Activated naive CD4-positive, alpha-beta T cell treated with anti-CD3 and anti-CD28 coated beads for 36 hours (primary cell): ENCODE data around the gene CFAP92. TPM values are rescaled to one million over a fixed set of nuclear protein-coding genes. Genes with fewer than 3 reads are reported as not detected.
A peak's percentile ranks its signal among the peaks of the same experiment; 100 is the strongest.

Experiments used
- CTCF ChIA-PET: fragments of 350-600 bp; sonication (Branson Sonifier 250); formaldehyde crosslinking; loops from one replicate; lab custom pipeline; 2021; ENCODE audit warnings: antibody characterized with exemption; lab: Charles Lee
- DNase-seq: peaks from one replicate; pipeline ENCODE4 v3.0.0-alpha.2; 2020
- H3K27ac Mint-ChIP-seq: one replicate; pipeline ENCODE4 v1.8.0; 2021; ENCODE audit warnings: mild to moderate bottlenecking, mixed read lengths
- H3K27me3 Mint-ChIP-seq: one replicate; pipeline ENCODE4 v1.8.0; 2021; ENCODE audit warnings: low read depth, mixed read lengths
- H3K36me3 Mint-ChIP-seq: one replicate; pipeline ENCODE4 v1.8.0; 2021; ENCODE audit warnings: low read depth, mixed read lengths
- H3K4me1 Mint-ChIP-seq: one replicate; pipeline ENCODE4 v1.8.0; 2021; ENCODE audit warnings: low read depth, mixed read lengths
- H3K4me3 Mint-ChIP-seq: one replicate; pipeline ENCODE4 v1.8.0; 2021; ENCODE audit warnings: mild to moderate bottlenecking, moderate library complexity, mixed read lengths
- H3K9me3 Mint-ChIP-seq: one replicate; pipeline ENCODE4 v1.8.0; 2021; ENCODE audit warnings: mixed read lengths
- intact Hi-C: fragments of 100-400 bp; cut with micrococcal nuclease; formaldehyde crosslinking; loops from one replicate; pipeline ENCODE4 v1.15.1; 2023
- total RNA-seq, 2 experiments: library from RNA; stranded (reverse); gene quantifications; one replicate each; pipeline ENCODE4 v1.2.3, GENCODE V29; 2021

Gene CFAP92
- total RNA-seq, 2 experiments from 2014 or later, result 0.32 to 0.48 TPM

DNA sequence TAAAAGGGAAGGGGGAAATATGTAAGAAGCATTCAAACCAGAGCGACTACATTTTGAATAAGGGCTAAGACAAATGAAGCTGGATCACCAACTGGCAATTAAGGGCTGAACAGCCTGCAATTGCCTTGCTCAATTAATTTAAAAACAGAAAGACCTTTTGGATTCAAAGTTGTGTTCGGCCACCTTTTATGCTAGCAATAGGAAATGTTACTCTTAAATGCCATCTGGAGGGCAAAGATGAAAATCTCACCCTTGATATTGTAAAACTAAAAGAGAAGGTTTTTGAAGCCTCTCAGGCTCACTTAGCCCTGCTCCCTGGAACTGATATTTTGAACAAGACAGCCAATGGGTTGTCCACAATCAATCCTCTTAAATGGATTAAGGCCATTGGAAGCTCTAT lies 70.3 kb downstream of the CFAP92 start:
- intact Hi-C loops, result loop anchor here (1.0 kb wide), 5 partner anchors 44 to 306 kb away; partner anchors contain the start of gene ACAD9

GRCh38 chr3:128922804-128923459 lies 70.9 kb downstream of the CFAP92 start:
- Mint-ChIP-seq H3K9me3 (peaks cover 27% of the 10 kb centered on the region), H3K4me3 (peak overlapping the region; percentile 73), H3K27me3 (no peaks in the 10 kb centered on the region), H3K27ac (peak overlapping the region; percentile 80), H3K36me3 (peaks cover 33% of the 10 kb centered on the region), H3K4me1 (peaks cover 48% of the 10 kb centered on the region)
- CTCF ChIA-PET, result interaction anchor here (0.6 to 2.6 kb wide), 12 partner anchors 9 to 305 kb away, joined by 3 to 10 read pairs (median 4); no protein-coding TSS in a partner anchor
- DNase-seq, result peak; percentile 80
- intact Hi-C loops, result loop anchor here (1.0 kb wide), 5 partner anchors 44 to 306 kb away; partner anchors contain the start of gene ACAD9

More for the DNA sequence above, 70.3 kb downstream of the CFAP92 start:
- Mint-ChIP-seq H3K4me3 (peak overlapping the region; percentile 73), H3K36me3 (peaks cover 27% of the 10 kb centered on the region), H3K9me3 (peaks cover 26% of the 10 kb centered on the region), H3K27ac (peak overlapping the region; percentile 80), H3K4me1 (peaks cover 48% of the 10 kb centered on the region), H3K27me3 (no peaks in the 10 kb centered on the region)
- DNase-seq, result no peak
- CTCF ChIA-PET, result interaction anchor here (0.6 to 2.6 kb wide), 11 partner anchors 8 to 306 kb away, joined by 3 to 10 read pairs (median 4); no protein-coding TSS in a partner anchor

GRCh38 chr3:128919988-128920387 lies 73.9 kb downstream of the CFAP92 start:
- peaks cover 50% of the 10 kb centered on the region for H3K36me3 Mint-ChIP-seq
- H3K27ac Mint-ChIP-seq, result no peak overlapping the region

GRCh38 chr3:128917291-128917690 lies 76.6 kb downstream of the CFAP92 start:
- CTCF ChIA-PET, result no interaction called here
- DNase-seq, result no peak
- Mint-ChIP-seq H3K9me3 (peaks cover 11% of the 10 kb centered on the region), H3K27me3 (no peaks in the 10 kb centered on the region), H3K36me3 (peaks cover 55% of the 10 kb centered on the region), H3K4me3 (no peak overlapping the region), H3K4me1 (peaks cover 11% of the 10 kb centered on the region), H3K27ac (no peak overlapping the region)
- intact Hi-C loops, result no loop called here

More at GRCh38 chr3:128919988-128920387, 73.9 kb downstream of the CFAP92 start:
- H3K9me3 Mint-ChIP-seq, result peaks cover 18% of the 10 kb centered on the region
- no peak overlapping the region for H3K4me3 Mint-ChIP-seq
- intact Hi-C loops, result no loop called here
- no peak for DNase-seq
- peaks cover 34% of the 10 kb centered on the region for H3K4me1 Mint-ChIP-seq
- CTCF ChIA-PET, result interaction anchor here (0.5 to 1.5 kb wide), 3 partner anchors 12 to 243 kb away, joined by 3 to 5 read pairs (median 3); no protein-coding TSS in a partner anchor
- no peaks in the 10 kb centered on the region for H3K27me3 Mint-ChIP-seq

DNA sequence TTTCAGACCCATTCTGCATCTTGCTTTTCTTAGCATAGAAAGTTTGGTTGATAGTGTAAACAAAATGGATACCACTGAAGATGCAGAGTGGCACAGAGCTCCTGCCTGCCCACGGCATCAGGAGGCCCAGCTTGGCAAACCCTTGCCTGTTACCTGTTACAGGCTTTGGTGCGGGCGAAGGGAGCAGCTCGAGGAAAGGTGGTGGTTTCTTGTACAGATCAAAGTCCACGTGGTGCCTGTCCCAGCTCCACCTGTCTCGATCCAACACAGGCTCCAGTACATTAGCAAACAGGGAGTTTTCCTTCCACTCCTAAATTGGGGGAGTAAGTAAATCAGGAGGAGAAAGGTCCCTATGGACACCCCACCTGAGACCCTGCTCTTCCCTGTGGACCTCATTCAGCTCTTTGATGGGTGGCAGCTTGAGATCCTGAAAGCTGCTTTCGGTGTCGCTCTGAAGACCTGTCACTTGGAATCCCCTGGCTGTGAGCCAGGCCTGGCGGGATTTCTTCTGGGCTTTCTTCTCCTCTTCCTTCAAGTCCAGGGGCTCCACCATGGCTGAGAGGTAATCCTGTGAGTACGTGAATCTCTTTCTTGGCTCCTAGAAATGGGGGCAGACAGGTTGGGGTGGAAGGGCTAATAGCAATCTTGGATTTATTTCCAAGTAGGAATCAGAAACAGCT lies 78.8 kb downstream of the CFAP92 start:
- DNase-seq, result no peak
- H3K27me3 Mint-ChIP-seq, result no peaks in the 10 kb centered on the region
- CTCF ChIA-PET, result interaction anchor here (0.5 to 2.2 kb wide), 3 partner anchors 8 to 253 kb away, joined by 3 to 7 read pairs (median 6); no protein-coding TSS in a partner anchor
- peaks cover 6% of the 10 kb centered on the region for H3K9me3 Mint-ChIP-seq
- no peak overlapping the region for H3K27ac Mint-ChIP-seq
- no peak overlapping the region for H3K4me3 Mint-ChIP-seq
- peaks cover 52% of the 10 kb centered on the region for H3K36me3 Mint-ChIP-seq
- no peaks in the 10 kb centered on the region for H3K4me1 Mint-ChIP-seq
- intact Hi-C loops, result no loop called here

DNA sequence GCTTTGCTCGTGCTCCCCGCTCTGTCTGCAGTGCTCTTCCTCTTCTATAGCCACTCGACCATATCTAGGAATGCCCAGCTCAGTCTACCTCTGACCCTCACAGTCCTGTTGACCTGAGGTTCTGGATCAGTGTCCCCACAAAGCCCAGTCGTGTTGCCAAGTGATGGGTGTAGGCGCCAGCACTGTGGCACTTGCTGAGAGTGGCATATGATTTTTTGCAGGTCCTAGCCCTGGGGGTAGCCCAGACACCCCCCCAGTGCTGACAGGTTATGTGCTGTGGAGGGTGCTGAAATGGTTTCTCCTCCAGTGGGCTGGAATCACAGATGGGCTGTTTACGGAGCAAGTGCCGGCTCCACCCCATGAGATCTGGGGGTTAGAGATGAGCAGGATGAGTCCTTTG lies 82.0 kb downstream of the CFAP92 start:
- Mint-ChIP-seq H3K27me3 (no peaks in the 10 kb centered on the region), H3K4me1 (no peaks in the 10 kb centered on the region), H3K27ac (no peak overlapping the region), H3K9me3 (no peaks in the 10 kb centered on the region), H3K4me3 (no peak overlapping the region), H3K36me3 (peaks cover 25% of the 10 kb centered on the region)
- CTCF ChIA-PET, result no interaction called here
- no peak for DNase-seq
- intact Hi-C loops, result no loop called here

DNA sequence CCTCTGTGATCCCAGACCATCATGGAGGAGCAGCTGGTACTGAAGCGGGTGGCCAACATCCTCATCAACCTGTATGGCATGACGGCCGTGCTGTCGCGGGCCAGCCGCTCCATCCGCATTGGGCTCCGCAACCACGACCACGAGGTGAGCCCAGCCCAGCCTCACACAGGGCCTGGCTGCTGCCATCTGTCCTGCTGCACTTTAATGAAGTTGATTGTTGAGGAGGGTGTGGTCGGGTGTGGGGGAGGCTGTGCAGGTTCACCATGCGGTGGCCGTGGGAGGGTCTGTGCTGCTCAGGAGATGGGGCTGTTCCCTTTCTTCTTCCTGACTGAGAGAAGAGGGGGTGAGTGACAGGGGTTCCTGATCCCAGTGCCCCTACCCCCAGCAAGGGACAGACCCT lies 83.9 kb downstream of the CFAP92 start:
- Mint-ChIP-seq H3K9me3 (no peaks in the 10 kb centered on the region), H3K27ac (no peak overlapping the region), H3K27me3 (no peaks in the 10 kb centered on the region), H3K4me3 (no peak overlapping the region), H3K36me3 (peaks cover 28% of the 10 kb centered on the region), H3K4me1 (no peaks in the 10 kb centered on the region)
- no peak for DNase-seq
- CTCF ChIA-PET, result no interaction called here
- intact Hi-C loops, result no loop called here

DNA sequence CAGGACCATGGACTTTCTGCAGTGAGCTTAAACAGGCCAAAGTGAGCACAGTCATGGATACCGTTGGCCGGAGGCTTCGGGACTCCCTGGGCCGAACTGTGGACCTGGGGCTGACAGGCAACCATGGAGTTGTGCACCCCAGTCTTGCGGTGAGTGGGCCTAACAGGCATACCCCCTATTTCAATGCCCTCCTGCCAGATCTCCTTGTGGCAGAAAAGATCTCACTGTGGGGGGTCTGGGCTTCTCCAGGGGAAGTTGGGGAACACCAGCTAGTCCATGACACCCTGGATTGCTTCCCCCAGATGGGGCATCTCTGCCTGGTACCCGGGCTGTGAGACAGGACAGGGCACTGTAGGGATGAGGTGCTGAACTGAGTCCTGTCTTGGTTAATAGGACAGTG lies 84.9 kb downstream of the CFAP92 start:
- no peak for DNase-seq
- H3K27ac Mint-ChIP-seq, result no peak overlapping the region
- H3K4me3 Mint-ChIP-seq, result no peak overlapping the region
- CTCF ChIA-PET, result interaction anchor here (1.1 kb wide), 1 partner anchor 291 kb away, joined by 3 read pairs; no protein-coding TSS in a partner anchor
- intact Hi-C loops, result no loop called here
- H3K4me1 Mint-ChIP-seq, result no peaks in the 10 kb centered on the region
- no peaks in the 10 kb centered on the region for H3K27me3 Mint-ChIP-seq
- peaks cover 34% of the 10 kb centered on the region for H3K36me3 Mint-ChIP-seq
- H3K9me3 Mint-ChIP-seq, result no peaks in the 10 kb centered on the region

GRCh38 chr3:128907706-128908445 lies 86.0 kb downstream of the CFAP92 start:
- peaks cover 32% of the 10 kb centered on the region for H3K36me3 Mint-ChIP-seq
- H3K4me1 Mint-ChIP-seq, result no peaks in the 10 kb centered on the region
- DNase-seq, result no peak
- intact Hi-C loops, result no loop called here
- no peaks in the 10 kb centered on the region for H3K9me3 Mint-ChIP-seq
- H3K4me3 Mint-ChIP-seq, result no peak overlapping the region
- CTCF ChIA-PET, result interaction anchor here (1.1 kb wide), 1 partner anchor 290 kb away, joined by 3 read pairs; no protein-coding TSS in a partner anchor
- H3K27me3 Mint-ChIP-seq, result no peaks in the 10 kb centered on the region
- no peak overlapping the region for H3K27ac Mint-ChIP-seq

DNA sequence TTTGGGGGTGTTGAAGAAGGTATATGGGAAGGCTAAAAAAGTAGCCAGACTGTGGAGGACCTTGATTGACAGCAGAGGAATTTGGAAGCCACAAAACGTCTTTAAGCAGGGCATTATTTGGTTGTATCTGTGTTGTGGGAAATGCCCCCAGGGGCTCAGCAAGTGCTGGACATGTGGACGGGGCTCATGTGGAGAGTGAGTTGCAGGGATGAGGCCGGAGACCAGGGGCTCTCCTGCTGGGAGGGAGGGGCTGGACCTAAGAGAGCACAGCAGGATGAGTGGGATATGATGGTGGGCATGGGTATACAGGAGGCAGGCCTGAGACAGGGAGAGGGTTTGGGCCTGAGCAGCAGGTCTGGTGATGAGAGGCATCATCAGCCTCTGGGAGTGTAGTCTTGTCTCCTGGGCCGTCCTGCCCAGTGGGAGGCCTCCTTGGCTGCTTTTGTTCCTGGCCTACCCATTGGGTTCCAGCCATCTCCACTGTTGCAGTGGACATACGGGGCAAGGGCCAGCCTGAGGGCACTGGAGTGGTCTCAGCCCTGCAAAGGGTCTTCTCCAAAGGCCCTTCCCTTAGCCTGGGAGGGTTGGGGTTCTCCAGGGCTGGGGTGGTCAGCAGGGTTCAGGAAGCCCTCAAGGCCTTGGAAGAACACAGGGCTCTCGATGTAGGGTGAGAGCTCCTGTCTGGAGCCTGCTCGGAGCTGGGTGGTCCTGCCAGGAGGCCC lies 86.9 kb downstream of the CFAP92 start:
- peaks cover 27% of the 10 kb centered on the region for H3K36me3 Mint-ChIP-seq
- no peaks in the 10 kb centered on the region for H3K27me3 Mint-ChIP-seq
- H3K4me1 Mint-ChIP-seq, result no peaks in the 10 kb centered on the region
- DNase-seq, result no peak
- H3K27ac Mint-ChIP-seq, result no peak overlapping the region
- intact Hi-C loops, result no loop called here
- no peaks in the 10 kb centered on the region for H3K9me3 Mint-ChIP-seq
- CTCF ChIA-PET, result no interaction called here
- H3K4me3 Mint-ChIP-seq, result no peak overlapping the region

GRCh38 chr3:128906031-128906803 lies 87.7 kb downstream of the CFAP92 start:
- intact Hi-C loops, result no loop called here
- Mint-ChIP-seq H3K27me3 (no peaks in the 10 kb centered on the region), H3K27ac (no peak overlapping the region), H3K4me1 (no peaks in the 10 kb centered on the region), H3K4me3 (no peak overlapping the region), H3K9me3 (no peaks in the 10 kb centered on the region), H3K36me3 (peaks cover 24% of the 10 kb centered on the region)
- CTCF ChIA-PET, result no interaction called here
- no peak for DNase-seq
